Ovary (tissue), 9 donors: ENCODE results near the gene LHFPL4. TPM values are rescaled to one million over a fixed set of nuclear protein-coding genes. Genes with fewer than 3 reads are reported as not detected.

Experiments
- DNase-seq, 5 donors: peaks; one replicate each; pipeline ENCODE4 v3.0.0-alpha.2; 2019 to 2020
- H3K27ac ChIP-seq, 2 donors: fragments of 200-600 bp; one replicate each; pipeline versions ENCODE4 v1.5.1 to v1.8.0; 2019 to 2022
- H3K27me3 ChIP-seq: fragments of 200-600 bp; one replicate; pipeline ENCODE4 v1.8.0; 2022
- H3K36me3 ChIP-seq: fragments of 200-600 bp; sonication (generic); one replicate; pipeline ENCODE4 v1.5.1; 2019
- H3K4me1 ChIP-seq: one replicate; pipeline ENCODE4 v1.8.1; 2013; ENCODE audit warnings: mild to moderate bottlenecking, moderate library complexity; ENCODE audit not compliant: insufficient read depth
- H3K4me3 ChIP-seq: fragments of 200-600 bp; sonication (generic); one replicate; pipeline ENCODE4 v1.5.1; 2017
- H3K9me3 ChIP-seq, 2 donors: fragments of 200-600 bp in 1 of 2; sonication (generic) in 1 of 2; one replicate each; pipeline versions ENCODE4 v1.5.1 to v1.8.1; 2013 to 2019; ENCODE audit warnings: mild to moderate bottlenecking in 1 of 2, moderate library complexity in 1 of 2
- CTCF ChIP-seq, 3 donors: fragments of 450-650 bp in 2 of 3; fragments of 200-600 bp in 1 of 3; IDR thresholded peaks; one replicate each; pipeline versions ENCODE4 v1.5.1 to v1.8.0; 2016 to 2022; ENCODE audit warnings: antibody characterized with exemption in 3 of 3, mild to moderate bottlenecking in 1 of 3
- EP300 ChIP-seq: sonication (generic); formaldehyde crosslinking; IDR thresholded peaks from one replicate; pipeline ENCODE4 v1.6.1; 2017; ENCODE audit warnings: antibody characterized with exemption
- POLR2A ChIP-seq: fragments of 450-650 bp; IDR thresholded peaks from one replicate; pipeline ENCODE4 v1.6.1; 2017; ENCODE audit warnings: antibody characterized with exemption, mild to moderate bottlenecking, moderate library complexity
- WGBS, 3 donors: extraction: QIAGEN DNeasy Blood & Tissue Kit in 1 of 3; methylation state at CpG; one replicate each; pipeline versions ENCODE4 v1.1.5 to v1.1.7; 2013 to 2017; 5-methylcytosine and 5-hydroxymethylcytosine counted together
- intact Hi-C, 4 donors: fragments of 100-400 bp; cut with DNase I; formaldehyde crosslinking; loops; one replicate each; pipeline versions ENCODE4 v1.11.0 to v1.15.1; 2022 to 2023
- polyA plus RNA-seq, 2 donors: library from polyadenylated mRNA; stranded (reverse); fragments of 200-250 nt in 1 of 2; fragments of 350-450 nt in 1 of 2; fragmentation: Illumina TruSeq in 1 of 2; extraction: RNeasy Lipid Tissue Mini Kit (QIAGEN cat#74804) in 1 of 2; gene quantifications; one replicate each; pipeline ENCODE4 v1.2.3, GENCODE V29; 2013 to 2014
- total RNA-seq, 7 donors: library from RNA; depleted of rRNA in 2 of 7; stranded (reverse); fragments of >200 nt in 2 of 7; fragmentation: NEBNext Ultra II Directional in 3 of 7; extraction: Animal tissue kit (Norgen Biotek cat#: 25700) in 3 of 7; gene quantifications; one replicate each; pipeline versions ENCODE4 v1.1.0 to v1.2.4, GENCODE V29; 2016 to 2023
- donor health status: DM: no; HTN: no; CAD: no; lungs with moderate emphysema.
- donor health status: DM: no; HTN: no; CAD: no.
- donor health status: Bipolar disorder and iron deficiency.
- donor health status: DM: yes; HTN: yes; CAD: no.
- donor health status: DM: no; HTN: no; CAD: no.
- donor health status: DM: yes; HTN: yes; CAD: no.

The LHFPL4 gene
- total and polyA plus RNA-seq, 9 donors, result 0.05 to 0.51 TPM; not detected in 7

DNA sequence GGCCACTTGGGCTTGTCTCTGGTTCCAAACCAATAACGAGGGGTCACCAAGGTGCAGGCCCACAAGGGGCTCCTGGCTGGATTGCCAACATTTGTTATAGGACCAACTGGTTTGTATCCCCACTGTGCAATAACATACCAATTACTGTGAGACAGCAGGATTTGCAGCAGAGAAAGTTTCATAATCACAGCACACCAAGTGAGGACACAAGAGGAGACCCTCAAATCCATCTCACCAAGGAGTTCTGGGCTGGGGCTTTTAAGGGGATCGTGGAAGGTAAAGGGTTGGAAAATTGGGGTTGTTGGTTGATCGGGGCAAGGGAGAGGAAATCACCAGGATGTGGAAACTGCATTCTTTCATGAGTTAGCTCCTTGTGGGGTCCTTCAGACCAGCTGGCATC, 29.7 kb upstream of the LHFPL4 start:
- Histone ChIP-seq H3K36me3 (no peaks in the 10 kb centered on the region), H3K4me3 (no peak overlapping the region), H3K4me1 (no peaks in the 10 kb centered on the region), H3K9me3 (no peaks in the 10 kb centered on the region), H3K27me3 (no peaks in the 10 kb centered on the region), H3K27ac (no peak overlapping the region)
- WGBS, 3 donors, result 85 to 88% (median 86%) methylated on average over 3 of the region's 3 CpGs
- intact Hi-C loops, result no loop called here
- TF ChIP-seq POLR2A (no peak), EP300 (no peak), CTCF (IDR thresholded peaks at IDR 0.05) (no peak)
- DNase-seq, result no peak

GRCh38 chr3:9582332-9582731, 28.7 kb upstream of the LHFPL4 start:
- Histone ChIP-seq H3K4me1 (no peaks in the 10 kb centered on the region), H3K4me3 (no peak overlapping the region), H3K27ac (no peak overlapping the region), H3K36me3 (no peaks in the 10 kb centered on the region), H3K27me3 (no peaks in the 10 kb centered on the region), H3K9me3 (no peaks in the 10 kb centered on the region)
- no peak for TF ChIP-seq POLR2A
- no peak for TF ChIP-seq EP300
- TF ChIP-seq CTCF (IDR thresholded peaks at IDR 0.05), result no peak
- intact Hi-C loops, result no loop called here
- no peak for DNase-seq
- WGBS, 3 donors, result 58 to 69% (median 60%) methylated on average over 3 of the region's 3 CpGs

DNA sequence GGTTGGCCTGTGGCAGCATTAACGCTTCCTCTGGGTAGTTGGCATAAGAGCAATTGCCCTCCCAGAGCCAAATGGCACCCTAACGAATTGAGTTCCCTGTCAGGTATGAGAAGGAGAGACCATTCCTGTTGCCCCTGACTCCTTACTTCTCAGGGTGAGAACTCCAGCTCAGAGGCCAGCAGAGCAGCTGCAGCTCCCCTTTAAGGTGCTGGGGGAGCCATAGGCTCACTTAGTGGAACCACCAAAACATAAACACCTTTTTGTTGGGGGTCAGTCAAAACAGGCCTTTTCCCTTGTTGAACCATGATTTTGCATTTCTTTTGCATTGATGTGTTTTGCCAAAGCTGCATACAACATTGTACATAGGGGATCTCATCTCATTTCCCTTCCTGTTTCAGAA, 28.1 kb upstream of the LHFPL4 start:
- no peaks in the 10 kb centered on the region for H3K4me1 ChIP-seq
- WGBS, 3 donors, result 48 to 61% (median 57%) methylated on average over 2 of the region's 2 CpGs
- no peak overlapping the region for H3K27ac ChIP-seq
- no peaks in the 10 kb centered on the region for H3K27me3 ChIP-seq
- TF ChIP-seq POLR2A (no peak), CTCF (IDR thresholded peaks at IDR 0.05) (no peak), EP300 (no peak)
- intact Hi-C loops, result no loop called here
- DNase-seq, result no peak
- H3K9me3 ChIP-seq, result no peaks in the 10 kb centered on the region
- H3K4me3 ChIP-seq, result no peak overlapping the region
- no peaks in the 10 kb centered on the region for H3K36me3 ChIP-seq

- intact Hi-C loops, result no loop called here
Measured at GRCh38 chr3:9569054-9569453, 15.4 kb upstream of the LHFPL4 start.

More at GRCh38 chr3:9569054-9569453, 15.4 kb upstream of the LHFPL4 start:
- no peak overlapping the region for H3K27ac ChIP-seq
- TF ChIP-seq POLR2A, result no peak
- no peak for TF ChIP-seq CTCF (IDR thresholded peaks at IDR 0.05)
- TF ChIP-seq EP300, result no peak
- H3K27me3 ChIP-seq, result no peaks in the 10 kb centered on the region
- H3K4me3 ChIP-seq, result no peak overlapping the region
- H3K36me3 ChIP-seq, result no peaks in the 10 kb centered on the region
- no peaks in the 10 kb centered on the region for H3K4me1 ChIP-seq
- 76 to 92% (median 91%) methylated on average over 1 of the region's 1 CpG for WGBS, 3 donors
- H3K9me3 ChIP-seq, result no peaks in the 10 kb centered on the region
- no peak for DNase-seq
